AG04449 (cell line): ENCODE measurements around the gene ATP6V1A.

Source experiments
- CTCF ChIA-PET: fragments of 350-600 bp; formaldehyde crosslinking; extraction: SDS; loops from one replicate; lab custom pipeline; 2021; ENCODE audit warnings: antibody characterized with exemption; lab: Yijun Ruan, JAX
- POLR2A ChIA-PET: fragments of 400-600, 350-600 bp; formaldehyde crosslinking; extraction: SDS; loops from one replicate; lab custom pipeline; 2020; ENCODE audit warnings: antibody characterized with exemption, inconsistent platforms; lab: Yijun Ruan, JAX
- DNase-seq: peaks from one replicate; pipeline ENCODE4 v3.0.0-alpha.2; 2010; ENCODE audit warnings: low read depth, low spot score
- H3K4me3 ChIP-seq: 2 replicates; pipeline ENCODE4 v1.5.1; 2011; ENCODE audit warnings: low read depth, mild to moderate bottlenecking, control low read depth, low read length
- TF ChIP-seq, protein P1 (sequence below): IDR thresholded peaks from one replicate; pipeline ENCODE4 v1.5.1; 2011; ENCODE audit warnings: mild to moderate bottlenecking, moderate library complexity, low read length, control low read depth, inconsistent platforms; ENCODE audit not compliant: insufficient read depth; ENCODE audit errors: missing control alignments

The ATP6V1A gene

DNA sequence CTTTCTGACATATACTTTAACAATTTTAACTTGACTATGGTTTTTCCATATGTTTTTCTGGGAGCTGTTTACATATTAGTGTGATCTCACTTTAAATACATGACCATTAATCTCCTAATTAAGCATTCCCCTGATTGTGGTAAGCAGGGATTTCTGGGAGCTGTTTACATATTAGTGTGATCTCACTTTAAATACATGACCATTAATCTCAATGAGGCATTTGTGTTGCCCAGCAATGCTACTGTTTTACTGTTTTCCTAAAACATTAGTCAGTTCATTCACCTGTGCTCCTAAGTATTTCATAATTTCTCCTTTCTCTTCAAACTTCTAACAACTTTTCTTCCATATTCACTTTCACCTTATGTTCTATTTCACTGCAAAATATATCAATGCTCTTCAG, 88.1 kb downstream of the ATP6V1A start:
- no peak overlapping the region for H3K4me3 ChIP-seq
- ChIA-PET CTCF (interaction anchor here (0.7 to 2.8 kb wide), 10 partner anchors 8 to 99 kb away, joined by 3 to 14 read pairs (median 5); partner anchors contain the start of genes ATP6V1A and NAA50), POLR2A (no interaction called here)
- DNase-seq, result no peak
- TF ChIP-seq, protein P1, sequence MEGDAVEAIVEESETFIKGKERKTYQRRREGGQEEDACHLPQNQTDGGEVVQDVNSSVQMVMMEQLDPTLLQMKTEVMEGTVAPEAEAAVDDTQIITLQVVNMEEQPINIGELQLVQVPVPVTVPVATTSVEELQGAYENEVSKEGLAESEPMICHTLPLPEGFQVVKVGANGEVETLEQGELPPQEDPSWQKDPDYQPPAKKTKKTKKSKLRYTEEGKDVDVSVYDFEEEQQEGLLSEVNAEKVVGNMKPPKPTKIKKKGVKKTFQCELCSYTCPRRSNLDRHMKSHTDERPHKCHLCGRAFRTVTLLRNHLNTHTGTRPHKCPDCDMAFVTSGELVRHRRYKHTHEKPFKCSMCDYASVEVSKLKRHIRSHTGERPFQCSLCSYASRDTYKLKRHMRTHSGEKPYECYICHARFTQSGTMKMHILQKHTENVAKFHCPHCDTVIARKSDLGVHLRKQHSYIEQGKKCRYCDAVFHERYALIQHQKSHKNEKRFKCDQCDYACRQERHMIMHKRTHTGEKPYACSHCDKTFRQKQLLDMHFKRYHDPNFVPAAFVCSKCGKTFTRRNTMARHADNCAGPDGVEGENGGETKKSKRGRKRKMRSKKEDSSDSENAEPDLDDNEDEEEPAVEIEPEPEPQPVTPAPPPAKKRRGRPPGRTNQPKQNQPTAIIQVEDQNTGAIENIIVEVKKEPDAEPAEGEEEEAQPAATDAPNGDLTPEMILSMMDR, result no peak

DNA sequence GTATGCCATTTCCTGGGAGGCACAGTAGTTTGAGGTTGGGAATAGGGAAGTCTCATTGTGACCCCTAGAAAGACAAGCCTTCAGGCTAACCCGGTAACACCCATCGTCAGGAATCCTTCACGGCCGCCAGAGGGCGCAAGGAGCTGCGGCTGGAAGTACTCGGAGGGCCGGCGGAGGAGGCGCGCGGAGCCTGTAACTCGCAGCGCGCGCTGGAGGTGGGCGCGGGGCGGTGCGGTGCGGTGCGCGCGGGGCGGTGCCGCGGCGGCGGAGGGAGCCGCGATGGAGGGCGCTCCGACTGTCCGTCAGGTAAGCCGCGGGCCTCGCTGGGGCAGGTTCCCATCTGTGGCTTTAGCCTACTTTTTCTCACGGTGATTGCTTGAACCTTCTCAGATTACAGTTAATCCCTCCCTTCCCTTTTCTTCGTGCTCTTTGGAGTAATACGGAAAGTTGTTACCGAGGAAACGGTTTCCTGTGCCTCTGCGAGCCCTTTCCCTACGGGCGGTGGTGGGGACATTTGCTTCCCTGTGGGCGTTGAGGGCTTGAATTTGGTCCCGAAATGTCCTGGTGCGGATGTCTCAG, 91.9 kb downstream of the ATP6V1A start, which contains the start of gene GRAMD1C:
Gene GRAMD1C (plus strand): TSS at position 158 of the 579 bp plus-strand sequence. CDS start 122 bp downstream, at position 280.
- POLR2A ChIA-PET, result interaction anchor here (0.6 to 1.5 kb wide), 2 partner anchors 74 to 217 kb away, joined by 3 to 4 read pairs; no protein-coding TSS in a partner anchor

GRCh38 chr3:113839551-113839950, 92.7 kb downstream of the ATP6V1A start:
- CTCF ChIA-PET, result interaction anchor here (0.8 to 6.3 kb wide), 14 partner anchors 12 to 497 kb away, joined by 3 to 76 read pairs (median 5); partner anchors contain the start of gene DRD3
- H3K4me3 ChIP-seq, result peak overlapping the region; percentile 72; the same call in 1 of the 2 replicates
- POLR2A ChIA-PET, result no interaction called here
- DNase-seq, result no peak
- TF ChIP-seq, protein P1, result no peak

More for the DNA sequence above, 91.9 kb downstream of the ATP6V1A start, which contains the start of gene GRAMD1C:
- H3K4me3 ChIP-seq, result peak within 1 kb of the TSS; percentile 72
- TF ChIP-seq, protein P1, result peak; percentile 92
- no peak for DNase-seq
- CTCF ChIA-PET, result interaction anchor here (0.6 to 6.3 kb wide), 26 partner anchors 8 to 497 kb away, joined by 3 to 76 read pairs (median 4); partner anchors contain the start of gene DRD3

GRCh38 chr3:113844622-113845222, 97.9 kb downstream of the ATP6V1A start:
- TF ChIP-seq, protein P1, result peak; percentile 44
- H3K4me3 ChIP-seq, result no peak overlapping the region
- CTCF ChIA-PET, result interaction anchor here (0.7 to 7.6 kb wide), 56 partner anchors 9 to 566 kb away, joined by 3 to 80 read pairs (median 4); partner anchors contain the start of genes CCDC191, DRD3 and QTRT2
- no peak for DNase-seq
- POLR2A ChIA-PET, result no interaction called here

- no peak overlapping the region for H3K4me3 ChIP-seq
- DNase-seq, result no peak
- TF ChIP-seq, protein P1, result no peak
- ChIA-PET POLR2A (no interaction called here), CTCF (interaction anchor here (0.6 to 7.6 kb wide), 7 partner anchors 9 to 308 kb away, joined by 3 to 80 read pairs (median 5); partner anchors contain the start of gene GRAMD1C)
Observed at GRCh38 chr3:113847247-113847646, 100.4 kb downstream of the ATP6V1A start.
